Measurements from ENCODE around the gene LTBP1. TPM values are rescaled to one million over a fixed set of nuclear protein-coding genes. Genes with fewer than 3 reads are reported as not detected.
"Not testable (repeated sequence)": the region's sequence is repeated elsewhere in the genome, so short reads cannot be mapped to it uniquely, and the experiment has no call there.

The LTBP1 gene
- total RNA-seq, 4 donors from 2014 or later = 8.7 to 18.7 (median 13.0) TPM

DNA sequence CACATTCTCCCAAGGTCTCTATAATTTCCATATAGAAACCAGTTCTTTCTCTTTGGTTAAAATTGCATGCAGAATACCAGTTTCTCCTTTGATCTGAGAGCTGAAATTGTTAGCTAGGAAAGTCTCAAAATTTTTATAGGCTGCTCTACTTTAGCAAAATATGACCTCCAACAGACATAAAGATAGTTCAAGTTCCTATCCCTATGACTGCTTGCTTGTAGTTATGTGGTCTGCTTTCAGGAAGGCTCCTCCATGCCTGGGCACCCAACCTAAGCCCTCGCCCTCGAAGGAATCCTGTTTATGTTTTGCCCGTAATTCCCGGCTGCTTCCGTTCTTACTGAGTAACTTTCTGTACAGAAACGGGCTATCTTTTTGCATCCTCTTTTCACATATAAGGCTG lies 28.0 kb upstream of the LTBP1 start:
- no peaks in the 10 kb centered on the region for H3K4me1 ChIP-seq
- WGBS = 79% methylated on average over 6 of the region's 6 CpGs
- DNase-seq (ENCODE audit: low spot score in 2 of 2) = no peak
- no peak overlapping the region for H3K4me3 ChIP-seq
- H3K27ac ChIP-seq = no peak overlapping the region
- no peaks in the 10 kb centered on the region for H3K27me3 ChIP-seq
- TF ChIP-seq POLR2AphosphoS5 (IDR thresholded peaks at IDR 0.05) = no peak
- no peak for TF ChIP-seq EP300 (IDR thresholded peaks at IDR 0.05)
- TF ChIP-seq CTCF (IDR thresholded peaks at IDR 0.05) = no peak
- no peak for TF ChIP-seq POLR2A (IDR thresholded peaks at IDR 0.05)
- no peaks in the 10 kb centered on the region for H3K36me3 ChIP-seq
- no peaks in the 10 kb centered on the region for H3K9me3 ChIP-seq

DNA sequence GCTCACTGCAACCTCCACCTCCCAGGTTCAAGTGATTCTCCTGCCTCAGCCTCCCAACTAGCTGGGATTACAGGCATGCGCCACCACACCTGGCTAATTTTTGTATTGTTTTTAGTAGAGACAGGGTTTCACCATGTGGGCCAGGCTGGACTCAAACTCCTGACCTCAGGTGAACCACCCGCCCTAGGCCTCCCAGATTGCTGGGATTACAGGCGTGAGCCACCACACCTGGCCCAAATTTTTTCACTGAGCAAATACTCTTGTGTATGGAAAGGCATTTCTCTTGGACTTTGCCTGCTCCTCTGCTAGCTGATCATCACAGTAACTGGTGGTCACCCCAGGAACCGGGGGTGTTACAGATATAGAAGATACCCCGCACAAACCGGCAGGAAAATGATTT lies 26.9 kb upstream of the LTBP1 start:
- not testable (repeated sequence) for H3K27ac ChIP-seq; H3K4me3 ChIP-seq; H3K36me3 ChIP-seq; H3K9me3 ChIP-seq; H3K4me1 ChIP-seq; H3K27me3 ChIP-seq; DNase-seq (ENCODE audit: low spot score in 2 of 2)
- 86% methylated on average over 6 of the region's 6 CpGs for WGBS

DNA sequence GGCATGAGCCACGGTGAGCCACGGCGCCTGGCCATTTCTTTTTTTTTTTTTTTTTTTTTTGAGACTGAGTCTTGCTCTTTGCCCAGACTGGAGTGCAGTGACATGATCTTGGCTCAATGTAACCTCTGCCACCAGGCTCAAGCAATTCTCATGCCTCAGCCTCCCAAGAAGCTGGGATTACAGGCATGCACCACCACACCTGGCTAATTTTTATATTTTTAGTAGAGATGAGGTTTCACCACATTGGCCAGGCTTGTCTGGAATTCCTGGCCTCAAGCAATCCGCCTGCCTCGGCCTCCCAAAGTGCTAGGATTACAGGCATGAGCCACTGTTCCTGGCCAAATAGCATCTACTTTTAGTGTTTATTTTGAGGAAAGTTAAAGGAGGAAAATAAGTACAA lies 25.3 kb upstream of the LTBP1 start:
- H3K27me3 ChIP-seq; H3K36me3 ChIP-seq; H3K27ac ChIP-seq; H3K9me3 ChIP-seq; H3K4me1 ChIP-seq; DNase-seq (ENCODE audit: low spot score in 2 of 2); H3K4me3 ChIP-seq: not testable (repeated sequence)
- 89% methylated on average over 5 of the region's 5 CpGs for WGBS

GRCh38 chr2:32922501-32922900 lies 24.3 kb upstream of the LTBP1 start:
- no peaks in the 10 kb centered on the region for H3K4me1 ChIP-seq
- TF ChIP-seq CTCF (IDR thresholded peaks at IDR 0.05) = no peak
- TF ChIP-seq POLR2A (IDR thresholded peaks at IDR 0.05) = no peak
- no peak for TF ChIP-seq POLR2AphosphoS5 (IDR thresholded peaks at IDR 0.05)
- TF ChIP-seq EP300 (IDR thresholded peaks at IDR 0.05) = no peak
- no peak overlapping the region for H3K4me3 ChIP-seq
- 94% methylated on average over 1 of the region's 1 CpG for WGBS
- no peak for DNase-seq (ENCODE audit: low spot score in 2 of 2)
- no peaks in the 10 kb centered on the region for H3K36me3 ChIP-seq
- no peak overlapping the region for H3K27ac ChIP-seq
- no peaks in the 10 kb centered on the region for H3K9me3 ChIP-seq
- H3K27me3 ChIP-seq = peaks cover 3% of the 10 kb centered on the region

DNA sequence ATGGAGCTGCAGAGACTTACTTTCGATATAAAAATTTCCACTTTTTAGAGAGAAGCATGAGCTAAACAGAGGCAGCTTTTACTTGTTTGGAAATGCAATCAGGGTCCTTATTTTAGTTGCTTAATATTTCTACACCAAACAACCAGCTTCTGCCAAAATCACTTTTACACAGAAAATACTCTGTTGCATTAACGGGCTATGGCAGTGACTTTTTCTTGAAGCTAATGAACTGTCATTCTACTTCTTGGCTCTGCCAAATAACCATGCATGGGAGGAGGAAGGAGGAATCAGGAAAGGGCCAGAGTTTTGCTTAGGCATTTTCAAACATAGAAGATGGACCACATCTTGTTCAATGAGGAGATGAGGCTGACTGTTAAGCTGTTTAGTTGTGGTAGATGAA lies 23.6 kb upstream of the LTBP1 start:
- no peaks in the 10 kb centered on the region for H3K9me3 ChIP-seq
- H3K27me3 ChIP-seq = peaks cover 3% of the 10 kb centered on the region
- no peak overlapping the region for H3K27ac ChIP-seq
- 80% methylated on average over 2 of the region's 2 CpGs for WGBS
- H3K4me3 ChIP-seq = no peak overlapping the region
- H3K36me3 ChIP-seq = no peaks in the 10 kb centered on the region
- TF ChIP-seq CTCF (IDR thresholded peaks at IDR 0.05) (no peak), POLR2A (IDR thresholded peaks at IDR 0.05) (no peak), EP300 (IDR thresholded peaks at IDR 0.05) (no peak), POLR2AphosphoS5 (IDR thresholded peaks at IDR 0.05) (no peak)
- no peaks in the 10 kb centered on the region for H3K4me1 ChIP-seq
- DNase-seq (ENCODE audit: low spot score in 2 of 2) = no peak

DNA sequence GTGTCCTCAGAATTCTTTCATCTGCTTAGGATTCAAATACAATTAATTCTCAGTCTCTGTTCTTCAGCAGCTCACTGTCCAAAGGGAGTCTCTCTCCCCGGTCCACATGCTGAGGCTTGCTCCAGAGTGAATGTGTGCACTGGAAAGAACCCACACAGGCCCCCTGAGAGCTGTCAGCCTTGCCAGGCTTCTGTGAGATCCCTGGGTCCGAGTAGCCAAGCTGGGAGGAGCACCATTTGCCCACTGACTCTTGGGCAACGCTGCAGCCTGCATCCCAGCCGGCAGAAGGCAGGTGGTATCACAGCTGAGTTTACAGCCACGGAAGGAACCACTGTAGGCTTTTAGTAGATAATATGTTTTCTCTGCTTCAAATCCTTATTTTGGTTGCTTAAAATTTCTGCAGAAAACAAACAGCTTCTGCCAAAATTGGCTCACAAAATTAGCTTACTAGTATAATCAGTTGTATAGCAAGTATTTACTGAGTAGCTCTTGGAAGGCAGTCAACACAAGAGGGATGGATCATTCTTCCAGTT lies 21.4 kb upstream of the LTBP1 start:
- DNase-seq (ENCODE audit: low spot score in 2 of 2) = no peak
- Histone ChIP-seq H3K27ac (no peak overlapping the region), H3K9me3 (no peaks in the 10 kb centered on the region), H3K27me3 (peaks cover 7% of the 10 kb centered on the region), H3K36me3 (no peaks in the 10 kb centered on the region), H3K4me3 (no peak overlapping the region), H3K4me1 (no peaks in the 10 kb centered on the region)
- 44% methylated on average over 5 of the region's 5 CpGs for WGBS
- no peak for TF ChIP-seq EP300 (IDR thresholded peaks at IDR 0.05)
- no peak for TF ChIP-seq CTCF (IDR thresholded peaks at IDR 0.05)
- no peak for TF ChIP-seq POLR2A (IDR thresholded peaks at IDR 0.05)
- TF ChIP-seq POLR2AphosphoS5 (IDR thresholded peaks at IDR 0.05) = no peak

Data from suprapubic skin (tissue), 4 donors.